HG02588 (cell line): ENCODE data around the gene LRCH1.

Experiments used
- ATAC-seq: cut with Tn5 transposase; IDR thresholded peaks from one replicate; pipeline ENCODE4 v1.9.1; 2021; ENCODE audit warnings: mild to moderate bottlenecking, moderate library complexity; ENCODE audit not compliant: unreplicated experiment

LRCH1 gene

DNA sequence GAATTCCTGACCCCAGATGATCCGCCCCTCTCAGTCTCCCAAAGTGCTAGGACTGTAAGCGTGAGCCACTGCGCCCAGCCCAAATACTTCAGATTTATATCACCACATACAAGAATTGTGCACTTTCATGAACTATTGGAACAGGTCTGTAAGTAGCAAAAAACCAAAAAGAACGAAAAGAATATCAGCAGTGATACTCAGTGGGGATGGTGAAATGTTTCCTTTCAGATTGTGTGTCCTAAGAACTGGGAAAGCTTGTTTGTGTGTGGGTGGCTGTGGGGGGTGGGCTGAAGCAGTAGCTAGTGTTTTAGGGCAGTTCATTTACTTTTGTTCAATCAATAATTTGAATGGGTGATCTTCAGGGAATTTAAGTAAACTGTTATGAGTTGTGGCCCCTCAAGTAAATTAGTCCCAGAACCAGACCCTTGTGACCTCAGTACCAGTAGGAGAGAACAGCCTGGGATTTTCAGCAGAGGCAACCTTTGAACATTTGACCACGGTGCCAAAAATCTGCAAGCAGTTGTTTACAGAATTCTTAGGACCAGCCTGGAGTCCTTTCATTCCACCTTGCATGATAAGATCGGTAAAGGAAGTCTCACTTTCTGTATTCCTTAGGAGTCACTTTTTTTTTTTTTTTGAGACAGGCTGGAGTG lies 106.6 kb downstream of the LRCH1 start:
- ATAC-seq, result no peak

DNA sequence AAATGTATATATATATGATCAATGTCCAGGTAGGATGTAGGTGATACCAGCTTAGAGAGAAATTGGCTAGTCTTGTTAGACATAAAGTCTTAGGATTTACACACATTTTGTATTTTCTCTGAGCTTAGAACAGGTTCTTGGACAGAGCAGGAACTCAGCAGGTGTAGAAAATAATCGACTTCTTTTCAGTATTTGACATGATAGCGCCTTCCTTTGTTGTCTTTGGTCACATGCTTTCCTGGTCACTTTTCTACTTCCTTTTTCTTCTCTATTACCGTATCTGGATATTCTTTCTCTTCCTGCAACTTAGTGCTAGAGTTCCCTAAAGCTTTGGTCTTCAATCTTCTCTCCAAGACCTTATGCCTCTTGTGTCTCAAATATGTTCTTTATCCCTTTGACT lies 107.4 kb downstream of the LRCH1 start:
- no peak for ATAC-seq

DNA sequence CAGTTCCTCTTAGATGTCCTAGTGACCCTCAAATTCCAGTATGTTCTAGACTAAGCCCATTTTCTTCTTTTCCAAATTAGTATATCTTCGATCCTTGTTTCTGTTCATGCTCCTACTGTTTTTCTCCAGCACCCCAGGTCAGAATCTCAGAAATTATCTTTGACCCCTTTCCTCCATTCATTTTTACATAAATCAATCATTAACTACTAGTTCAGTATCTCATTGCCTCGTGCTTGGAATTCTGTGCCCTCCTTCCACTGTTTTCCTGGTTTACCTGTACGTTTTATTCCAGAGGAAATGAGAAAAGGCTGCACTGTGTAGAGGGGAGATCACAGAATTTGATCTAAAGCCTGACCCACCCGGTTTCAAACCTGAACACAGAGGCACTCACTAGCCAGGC lies 107.9 kb downstream of the LRCH1 start:
- no peak for ATAC-seq

DNA sequence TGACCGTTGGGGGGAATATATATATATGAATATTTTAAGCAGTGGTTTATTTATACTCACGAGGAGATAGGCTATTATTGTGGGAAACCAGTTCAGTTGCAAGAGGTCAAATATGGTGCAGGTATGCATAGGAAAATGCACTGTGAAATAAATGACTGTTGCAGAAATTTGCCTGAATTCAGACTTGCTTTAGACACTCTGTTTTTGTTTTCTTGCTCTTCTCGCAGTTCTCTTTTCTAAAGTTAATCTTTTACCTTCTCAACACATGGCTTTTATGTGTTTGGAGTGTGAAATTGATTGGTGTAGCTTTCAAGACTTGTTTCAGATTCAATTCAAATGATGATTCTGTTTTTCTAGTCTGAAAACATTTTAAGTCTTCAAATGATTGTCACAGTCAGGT lies 109.7 kb downstream of the LRCH1 start:
- ATAC-seq, result peak; percentile 67

DNA sequence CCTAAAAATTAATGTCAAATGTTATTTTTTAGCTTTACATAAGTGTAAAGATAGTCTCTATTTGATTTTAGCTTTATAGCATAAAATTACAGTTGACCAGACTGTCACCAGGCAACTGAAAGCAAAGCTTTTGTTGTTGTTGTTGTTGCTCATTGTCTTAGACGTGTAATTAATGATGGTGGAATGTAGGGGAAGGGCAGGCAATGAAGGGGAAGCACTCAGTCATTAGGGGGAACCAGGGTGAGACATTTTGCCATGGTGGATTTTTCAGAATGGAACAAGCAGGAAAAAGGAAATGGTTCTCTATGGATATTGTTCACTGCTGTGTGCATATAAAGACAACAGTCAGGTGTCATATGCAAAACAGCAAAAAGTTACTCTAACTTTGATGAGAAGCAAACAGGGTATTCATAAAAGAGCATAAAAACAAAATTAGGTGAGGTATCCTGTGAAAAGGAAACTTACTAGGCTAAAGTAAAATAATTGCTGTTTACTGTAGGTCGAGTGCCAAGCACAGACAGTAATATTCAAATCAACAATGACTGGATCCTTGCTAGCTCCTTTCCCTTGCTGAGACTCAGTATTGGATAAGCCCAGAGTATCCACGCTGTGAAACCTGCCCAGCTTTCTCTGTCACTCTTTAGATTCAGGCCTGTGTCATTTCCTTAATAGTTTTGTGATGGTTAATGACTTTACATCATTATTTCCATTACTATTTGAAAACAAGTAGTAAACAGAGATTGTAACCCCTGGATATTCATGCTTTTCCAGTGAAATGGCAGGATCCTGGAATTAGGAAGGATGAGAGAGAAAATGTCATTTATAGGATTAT lies 110.5 kb downstream of the LRCH1 start:
- no peak for ATAC-seq

DNA sequence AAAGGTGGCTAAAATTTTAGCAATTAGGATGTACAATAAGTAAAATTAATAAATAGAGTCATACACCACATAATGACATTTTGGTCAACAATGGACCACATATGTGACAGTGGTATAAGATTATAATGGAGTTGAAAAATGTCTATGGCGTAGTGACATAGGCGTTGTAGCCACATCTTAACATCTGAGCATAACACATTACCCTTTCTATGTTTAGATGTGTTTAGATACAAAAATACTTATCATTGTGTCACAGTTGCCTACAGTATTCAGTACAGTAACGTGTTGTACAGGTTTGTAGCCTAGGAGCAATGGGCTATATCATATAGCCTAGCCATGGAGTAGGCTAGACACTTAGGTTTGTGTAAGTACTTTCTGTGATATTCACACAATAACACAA lies 111.2 kb downstream of the LRCH1 start:
- ATAC-seq, result no peak

DNA sequence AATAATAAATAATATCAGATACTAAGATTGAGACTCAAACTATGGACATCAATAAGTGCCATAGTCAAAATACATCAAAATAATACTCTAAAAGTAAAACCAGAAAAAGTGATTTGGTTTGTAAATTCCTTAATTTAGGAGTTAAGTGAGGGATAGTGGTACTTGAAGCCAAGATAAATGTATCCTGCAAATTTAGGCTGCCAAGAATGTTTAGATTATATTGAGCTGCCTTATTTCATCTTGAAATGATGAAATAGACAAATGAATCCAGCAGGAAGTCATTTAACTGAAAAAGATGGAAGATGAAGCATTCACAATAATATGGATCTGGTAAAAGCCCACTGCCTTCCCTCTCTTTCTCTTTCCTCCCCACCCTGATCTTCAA lies 112.3 kb downstream of the LRCH1 start:
- ATAC-seq, result no peak

DNA sequence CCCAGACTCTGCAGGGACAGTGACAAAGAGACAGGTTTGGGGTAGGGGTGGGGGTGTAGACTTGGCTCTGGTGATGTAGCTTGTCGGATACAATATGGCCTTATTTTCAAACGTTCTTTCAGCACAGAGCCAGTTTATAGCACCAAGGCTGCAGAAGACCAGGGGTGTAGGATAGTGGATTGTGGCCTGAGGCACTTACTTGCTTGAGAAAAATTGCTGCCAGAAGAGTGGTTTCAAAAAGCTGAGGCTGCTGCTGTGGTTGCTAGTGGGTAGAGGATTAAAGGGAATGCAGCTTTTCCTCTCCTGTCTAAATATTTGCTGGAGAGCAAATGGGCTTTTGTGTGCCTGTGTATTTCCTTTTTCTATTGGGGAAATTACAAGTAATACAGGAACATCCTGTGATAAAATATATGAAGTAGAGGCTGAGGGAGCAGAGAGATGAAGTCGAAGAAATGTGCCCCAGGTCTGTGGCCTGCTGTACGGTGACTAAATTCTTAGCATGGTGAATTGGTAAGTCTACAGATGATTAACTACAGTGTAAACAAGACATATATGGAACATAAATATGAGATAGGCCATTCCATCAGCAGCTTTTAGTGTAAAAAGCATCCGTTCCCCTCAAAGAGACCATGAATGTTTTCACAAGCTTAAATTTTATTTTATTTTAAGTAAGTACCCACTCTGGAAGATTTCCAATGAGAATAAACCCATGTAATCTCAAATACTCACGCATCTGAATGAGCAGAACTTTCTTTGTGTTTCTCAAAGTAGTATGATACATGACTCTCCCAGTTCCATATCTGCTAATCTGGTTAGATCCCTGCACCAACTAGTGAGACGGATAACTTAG lies 112.9 kb downstream of the LRCH1 start:
- no peak for ATAC-seq

DNA sequence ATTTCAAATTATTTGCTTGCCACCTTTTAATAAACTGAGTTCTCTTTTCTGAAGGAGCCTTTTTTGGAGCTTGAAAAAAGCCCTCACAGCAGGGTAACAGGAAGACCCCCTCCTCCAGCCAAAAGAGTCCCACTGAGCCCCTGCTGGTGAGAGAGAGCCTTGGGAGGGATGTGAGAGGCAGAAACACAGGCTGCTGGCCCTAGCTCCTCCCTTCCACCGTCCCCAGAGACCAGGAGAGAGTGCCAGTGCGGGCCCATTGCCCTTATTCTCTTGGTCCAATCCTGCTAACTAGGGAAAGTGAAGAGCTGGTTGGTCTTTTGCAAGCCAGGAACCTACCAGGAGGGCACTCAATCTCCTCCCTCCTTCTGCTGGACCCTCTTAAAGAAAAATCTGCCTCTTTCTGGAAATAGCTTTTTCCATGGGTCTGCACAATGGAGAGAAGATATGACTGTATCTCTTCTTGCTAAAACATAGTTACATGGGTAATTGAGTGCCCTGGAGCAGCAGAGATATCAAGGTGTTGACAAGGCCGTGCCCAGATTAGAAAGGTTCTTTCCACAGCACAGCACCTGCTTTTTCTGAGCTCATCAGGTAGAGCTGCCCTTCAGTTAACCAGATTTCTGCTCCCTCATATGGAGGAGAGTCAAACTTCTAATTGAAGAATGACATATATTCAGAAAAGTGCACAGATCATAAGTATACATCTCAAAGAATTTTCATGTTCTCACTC lies 113.9 kb downstream of the LRCH1 start:
- ATAC-seq, result no peak

DNA sequence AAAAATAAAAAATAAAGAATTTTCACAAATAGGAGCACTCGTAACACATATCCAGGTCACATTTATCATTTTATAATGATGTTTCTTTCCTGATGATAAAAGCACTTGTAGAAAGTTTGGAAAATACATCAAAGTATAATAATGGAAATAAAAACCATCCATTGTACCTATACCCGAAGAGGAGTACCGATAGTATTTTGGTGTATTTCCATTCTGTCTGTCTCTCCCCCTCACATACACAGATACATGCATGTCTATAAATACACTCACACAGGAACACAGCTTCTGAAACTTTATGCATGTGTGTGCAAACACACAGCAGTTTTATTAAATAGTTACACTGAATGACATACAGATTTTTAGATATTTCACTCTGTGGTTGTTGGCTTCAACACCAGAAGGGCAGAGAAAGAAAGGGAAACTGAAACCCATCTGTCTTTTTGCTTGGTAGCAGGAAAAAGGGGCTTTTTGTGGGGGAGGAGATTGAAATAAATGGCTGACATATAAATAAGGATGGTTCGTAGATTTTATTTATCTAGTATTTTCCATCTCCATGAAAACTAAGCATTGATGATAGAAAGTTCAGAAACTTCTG lies 114.8 kb downstream of the LRCH1 start:
- no peak for ATAC-seq

DNA sequence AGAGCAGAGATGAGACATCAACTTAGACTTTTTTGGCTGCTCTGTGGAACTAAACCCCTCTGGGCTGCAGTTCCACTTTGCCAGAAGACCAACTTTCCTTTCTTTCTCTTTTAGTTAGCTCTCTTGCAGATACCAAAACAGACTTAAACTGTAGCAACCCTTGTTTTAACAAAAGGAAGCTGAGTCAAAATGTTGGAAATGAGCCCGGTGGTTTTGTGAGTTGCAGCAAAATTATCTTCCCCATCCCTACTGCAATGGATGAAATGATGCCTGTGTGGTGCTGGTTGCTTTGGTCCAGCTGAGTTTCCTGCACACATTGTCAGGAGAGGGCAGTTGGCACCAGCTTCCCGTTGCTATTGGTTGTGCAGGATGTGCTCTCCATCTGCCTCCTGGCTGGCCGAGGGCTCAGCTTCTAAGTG lies 115.3 kb downstream of the LRCH1 start:
- ATAC-seq, result no peak

DNA sequence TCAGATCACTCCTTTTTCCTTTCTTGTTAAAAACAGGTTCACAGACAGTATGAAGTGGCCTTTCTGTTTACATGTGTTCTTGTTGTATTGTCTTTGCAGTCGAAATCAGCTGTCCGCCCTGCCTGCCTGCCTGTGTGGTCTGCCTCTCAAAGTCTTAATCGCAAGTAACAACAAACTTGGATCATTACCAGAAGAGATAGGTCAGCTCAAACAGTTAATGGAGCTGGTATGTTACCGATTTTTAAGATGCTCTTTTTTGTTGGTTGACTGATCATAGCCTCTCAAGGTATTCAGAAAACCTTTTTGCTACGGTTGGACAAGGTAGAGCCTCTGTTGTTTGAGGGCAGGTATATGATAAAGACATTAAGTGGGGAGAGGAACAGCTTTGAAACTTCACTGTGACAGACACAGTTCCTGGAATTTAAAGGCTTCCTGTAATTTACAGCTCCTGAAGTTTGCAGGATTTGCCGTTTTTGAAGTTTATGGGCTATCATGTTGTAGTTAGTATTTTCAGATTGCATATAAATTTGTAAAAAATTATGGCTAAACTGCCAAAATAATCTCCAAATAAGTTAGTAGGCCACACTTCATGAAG lies 116.1 kb downstream of the LRCH1 start:
- ATAC-seq, result no peak

DNA sequence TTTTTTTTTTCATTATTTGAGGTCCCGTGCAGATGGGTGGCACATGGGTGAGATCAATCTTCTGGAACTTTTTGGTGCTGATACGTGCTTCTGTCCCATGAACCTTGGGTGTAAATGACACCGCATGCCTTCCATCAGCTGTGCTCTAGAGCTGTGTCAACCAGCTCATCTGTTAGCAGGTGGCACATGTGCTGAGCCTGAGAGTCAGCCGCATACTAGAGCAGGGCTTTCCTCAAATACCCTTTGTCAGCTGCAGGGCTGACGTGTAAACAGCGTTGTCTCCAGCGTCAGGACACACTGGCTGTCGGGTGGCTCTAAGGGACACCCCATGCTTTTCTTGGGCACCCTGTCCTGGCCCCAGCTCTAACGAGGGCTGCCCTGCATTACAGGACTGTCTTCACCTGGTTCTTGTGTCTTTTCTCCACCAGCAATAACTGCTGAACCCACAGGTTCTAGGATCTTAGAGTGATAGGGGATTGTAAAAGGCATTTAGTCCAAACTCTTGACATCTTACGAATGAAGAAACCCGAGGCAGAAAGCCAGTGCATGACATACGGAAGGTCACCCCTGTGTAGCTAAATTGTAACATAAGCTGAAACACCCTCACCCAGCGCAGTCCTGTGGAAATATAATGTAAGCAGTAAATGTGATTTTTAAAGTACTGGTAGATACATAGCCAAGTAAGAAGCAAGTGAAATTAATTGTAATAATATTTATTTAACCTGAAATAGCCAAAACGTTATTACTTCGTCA lies 119.5 kb downstream of the LRCH1 start:
- no peak for ATAC-seq

DNA sequence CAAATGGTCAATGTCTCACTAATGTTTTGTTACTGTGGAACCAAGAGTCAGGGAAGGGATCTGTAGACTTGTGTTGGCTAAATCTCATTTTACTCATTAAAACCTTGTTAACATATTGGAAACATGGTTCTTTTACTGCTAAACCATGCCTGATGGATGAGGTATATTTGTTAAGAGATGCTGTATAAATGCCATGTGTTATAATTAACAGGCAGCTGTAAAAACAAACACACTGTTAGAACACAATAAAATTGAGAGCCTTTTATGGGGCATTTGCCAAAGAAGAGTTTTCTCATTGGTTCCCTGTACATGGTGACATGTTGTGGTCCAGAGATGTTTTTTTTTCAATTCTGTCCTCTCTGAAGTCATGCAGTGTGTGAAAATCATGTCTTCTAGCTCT lies 122.0 kb downstream of the LRCH1 start:
- ATAC-seq, result no peak

DNA sequence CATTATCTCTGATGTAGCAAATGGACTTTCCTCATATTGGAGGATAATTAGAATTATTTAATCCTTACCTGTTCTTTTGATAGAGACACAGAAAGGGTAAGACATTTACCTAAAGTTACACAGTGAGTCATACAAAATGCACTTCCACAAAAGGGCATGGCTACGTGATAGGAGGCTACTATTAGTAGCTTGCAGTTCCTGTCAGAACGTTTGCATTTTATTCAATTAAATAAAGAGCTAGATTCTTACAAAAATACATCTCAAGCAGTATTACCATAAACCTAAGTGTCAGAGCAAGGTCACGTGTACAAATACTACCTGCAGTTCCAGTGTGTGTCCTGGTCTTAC lies 123.4 kb downstream of the LRCH1 start:
- no peak for ATAC-seq

DNA sequence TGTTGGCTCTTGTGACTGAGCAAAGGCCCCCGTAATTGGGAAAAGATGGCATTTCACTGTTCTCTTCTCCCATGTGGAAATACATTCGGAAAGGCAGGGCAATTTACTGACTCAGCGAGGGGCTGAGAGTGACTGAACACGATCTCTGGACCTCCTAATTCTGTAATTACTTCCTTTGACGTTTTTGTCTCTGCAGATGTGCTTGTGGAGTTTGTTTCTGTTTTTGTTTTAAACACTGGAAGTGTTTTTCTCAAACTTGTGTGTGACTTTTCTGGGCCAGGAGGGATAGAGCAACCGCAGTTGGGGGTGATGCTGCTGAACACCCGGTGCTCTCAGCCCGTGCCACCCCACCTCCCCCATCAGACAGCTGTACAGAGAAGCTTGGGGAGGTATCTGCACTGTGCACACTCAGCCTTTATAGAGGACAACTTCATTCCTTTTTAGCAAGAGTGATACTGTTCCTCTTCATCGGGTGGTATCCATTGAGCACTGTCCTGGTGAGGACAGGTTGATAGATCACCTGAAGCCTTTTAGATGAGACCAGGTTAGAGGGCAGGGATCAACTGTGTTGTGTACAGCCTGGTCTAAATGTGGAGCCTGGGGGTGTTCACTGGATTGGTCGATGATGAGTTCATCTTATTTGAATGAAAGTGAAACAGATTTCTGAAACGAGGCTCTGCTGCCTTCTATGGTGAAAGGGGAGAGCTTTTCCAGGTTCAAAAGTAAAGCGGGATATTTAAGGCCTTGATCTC lies 126.6 kb downstream of the LRCH1 start:
- ATAC-seq, result peak; percentile 86

DNA sequence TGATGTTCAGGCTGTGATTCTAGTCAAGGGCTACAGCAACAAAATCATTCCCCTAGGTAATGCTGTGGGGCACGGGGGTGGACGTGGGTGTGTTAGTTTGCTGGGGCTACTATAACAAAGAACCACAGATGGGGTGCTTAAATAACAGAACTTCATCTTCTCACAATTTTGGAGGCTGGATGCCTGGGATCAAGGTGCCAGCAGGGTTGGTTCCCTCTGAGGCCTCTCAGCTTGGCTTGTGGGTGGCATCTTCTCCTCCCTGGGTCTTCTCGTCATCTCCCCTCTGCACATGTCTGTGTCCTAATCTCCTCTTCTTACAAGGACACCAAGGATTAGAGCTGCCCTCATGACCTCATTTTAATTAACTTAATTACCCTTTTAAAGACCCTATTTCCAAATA lies 129.0 kb downstream of the LRCH1 start:
- no peak for ATAC-seq

DNA sequence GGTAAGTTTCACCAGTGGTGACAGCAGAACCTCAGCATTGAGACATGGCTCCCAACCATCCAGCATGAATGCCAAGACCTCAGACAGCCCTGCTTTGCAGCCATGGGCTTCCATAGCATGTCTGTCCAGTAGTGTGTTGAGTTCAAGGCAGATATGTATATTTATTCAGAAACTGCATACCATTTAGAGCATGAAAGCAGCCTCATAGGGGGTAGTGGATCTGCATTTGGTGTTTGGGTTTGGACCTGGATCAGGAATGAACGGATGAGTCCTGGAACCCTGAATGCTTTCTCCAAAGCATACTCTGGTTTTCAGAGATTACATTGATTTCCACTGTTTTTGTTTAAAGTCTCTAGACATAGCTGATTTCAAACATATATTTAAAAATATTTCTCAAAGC lies 129.7 kb downstream of the LRCH1 start:
- no peak for ATAC-seq

DNA sequence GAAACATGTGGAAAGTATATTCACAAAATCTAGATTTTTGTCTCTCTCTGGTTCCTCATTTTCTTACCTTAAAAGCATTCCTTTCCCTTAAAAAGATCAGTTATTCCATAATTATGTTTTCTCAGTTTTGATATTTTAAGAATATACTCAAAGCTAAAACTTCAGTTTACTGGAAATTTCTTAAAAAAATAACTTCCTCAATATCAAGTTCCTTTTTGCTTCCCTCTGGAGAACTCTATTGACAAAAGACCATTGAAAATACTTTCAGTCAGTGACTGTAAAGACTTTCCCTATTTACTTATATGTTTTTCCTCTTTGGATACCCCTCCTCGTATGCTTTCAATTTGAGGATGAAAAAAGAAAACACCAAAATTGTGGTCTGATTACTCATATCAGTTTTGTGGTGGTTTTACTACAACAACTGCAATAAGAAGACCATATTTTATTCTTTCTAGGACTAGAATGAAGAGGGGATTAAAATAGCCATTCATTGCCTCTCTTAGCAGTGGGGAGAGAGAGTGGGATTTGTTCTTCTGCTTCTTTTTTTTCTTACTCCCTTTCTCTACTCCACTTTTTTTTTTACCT lies 130.8 kb downstream of the LRCH1 start:
- ATAC-seq, result no peak
